Endothelial cell of umbilical vein (primary cell): ENCODE data around the gene WDR5. TPM values are rescaled to one million over a fixed set of nuclear protein-coding genes. Genes with fewer than 3 reads are reported as not detected.

Experiments used
- BruUV-seq: library from RNA; stranded (reverse); fragments of 400-500 nt; replicated peaks from 2 replicates; lab custom pipeline; 2021; lab: Mats Ljungman, UMichigan
- CTCF ChIA-PET: fragments of 300-600, 350-600 bp; sonication (Branson Sonifier 250); formaldehyde crosslinking; loops from one replicate; lab custom pipeline; 2021; ENCODE audit warnings: antibody characterized with exemption, inconsistent platforms; lab: Charles Lee
- POLR2A ChIA-PET: fragments of 300-600, 350-600 bp; sonication (Branson Sonifier 250); formaldehyde crosslinking; loops from one replicate; lab custom pipeline; 2021; ENCODE audit warnings: antibody characterized with exemption, inconsistent platforms; lab: Charles Lee
- DNase-seq: peaks from one replicate; pipeline ENCODE4 v3.0.0-alpha.2; 2011; ENCODE audit warnings: low read depth, low spot score
- FAIRE-seq: peaks from 2 replicates; lab custom pipeline; 2011; peaks lifted over from hg19 to GRCh38; lab: Jason Lieb, UNC
- H2AFZ ChIP-seq: 2 replicates; pipeline ENCODE4 v1.6.0; 2012; ENCODE audit warnings: low read depth, low read length, control low read depth, inconsistent platforms
- H3K27ac ChIP-seq: 2 replicates; pipeline ENCODE4 v1.5.1; 2011; ENCODE audit warnings: low read depth, mild to moderate bottlenecking, control low read depth, low read length, moderate library complexity; ENCODE audit not compliant: insufficient read depth
- H3K27me3 ChIP-seq, 2 experiments: 2 replicates each; pipeline versions ENCODE4 v1.6.0 to v1.6.1; 2011; ENCODE audit warnings: low read length in 2 of 2, mixed read lengths in 1 of 2; ENCODE audit not compliant: control insufficient read depth in 2 of 2, insufficient read depth in 2 of 2
- H3K36me3 ChIP-seq, 2 experiments: 2 replicates in 1 of 2; 3 replicates in 1 of 2; pipeline ENCODE4 v1.5.1; 2011; ENCODE audit warnings: low read length in 2 of 2, mild to moderate bottlenecking in 1 of 2, moderate library complexity in 1 of 2; ENCODE audit not compliant: control insufficient read depth in 2 of 2, insufficient read depth in 2 of 2; ENCODE audit errors: extremely low read depth in 1 of 2
- H3K4me1 ChIP-seq: 3 replicates; pipeline ENCODE4 v1.5.1; 2011; ENCODE audit warnings: mild to moderate bottlenecking, low read length; ENCODE audit not compliant: control insufficient read depth, insufficient read depth; ENCODE audit errors: extremely low read depth
- H3K4me2 ChIP-seq: 2 replicates; pipeline ENCODE4 v1.6.1; 2011; ENCODE audit warnings: low read length, control low read depth, mixed read lengths; ENCODE audit not compliant: insufficient read depth
- H3K4me3 ChIP-seq, 3 experiments: fragments of 200-600 bp in 1 of 3; sonication (generic), shearing (Covaris generic) in 1 of 3; replicated peaks in 1 of 3; 2 replicates each; pipeline ENCODE4 v1.5.1; 2011 to 2016; ENCODE audit warnings: control low read depth in 3 of 3, low read length in 3 of 3, mild to moderate bottlenecking in 2 of 3, inconsistent platforms in 1 of 3, low read depth in 1 of 3, moderate library complexity in 1 of 3; ENCODE audit not compliant: insufficient read depth in 1 of 3
- H3K79me2 ChIP-seq: 2 replicates; pipeline ENCODE4 v1.6.0; 2012; ENCODE audit warnings: low read length, inconsistent platforms; ENCODE audit not compliant: control insufficient read depth, insufficient read depth
- H3K9ac ChIP-seq: replicated peaks from 2 replicates; pipeline ENCODE3; 2011; ENCODE audit warnings: low read length, control low read depth; ENCODE audit not compliant: insufficient read depth; ENCODE audit errors: extremely low read depth
- H3K9me1 ChIP-seq: replicated peaks from 3 replicates; pipeline ENCODE4 v1.6.0; 2011; ENCODE audit warnings: mild to moderate bottlenecking, low read length; ENCODE audit not compliant: control insufficient read depth, insufficient read depth; ENCODE audit errors: extremely low read depth
- H3K9me3 ChIP-seq: replicated peaks from 2 replicates; pipeline ENCODE4 v1.5.1; 2012; ENCODE audit warnings: low read length, inconsistent platforms; ENCODE audit not compliant: control insufficient read depth, insufficient read depth
- H4K20me1 ChIP-seq: replicated peaks from 2 replicates; pipeline ENCODE3; 2011; ENCODE audit warnings: mild to moderate bottlenecking, low read length; ENCODE audit not compliant: control insufficient read depth, insufficient read depth; ENCODE audit errors: extremely low read depth
- EZH2 ChIP-seq: IDR thresholded peaks from 2 replicates; pipeline ENCODE4 v1.6.1; 2012; ENCODE audit warnings: borderline replicate concordance, low read depth, mild to moderate bottlenecking, moderate library complexity, low read length, inconsistent platforms; ENCODE audit not compliant: severe bottlenecking
- FOS ChIP-seq: IDR thresholded peaks from 2 replicates; pipeline ENCODE4 v1.6.1; 2011; ENCODE audit warnings: mild to moderate bottlenecking, low read length, moderate library complexity, borderline replicate concordance; ENCODE audit not compliant: insufficient read depth
- GATA2 ChIP-seq: IDR thresholded peaks from 2 replicates; pipeline ENCODE4 v1.7.0; 2011; ENCODE audit warnings: low read depth, mild to moderate bottlenecking, moderate library complexity, mixed read lengths, low read length; ENCODE audit not compliant: insufficient read length, insufficient read depth
- JUN ChIP-seq: IDR thresholded peaks from 2 replicates; pipeline ENCODE4 v1.6.1; 2011; ENCODE audit warnings: borderline replicate concordance, low read depth; ENCODE audit not compliant: insufficient read length, insufficient read depth
- MYC ChIP-seq: IDR thresholded peaks from one replicate; pipeline ENCODE4 v1.6.1; 2011; ENCODE audit warnings: mild to moderate bottlenecking, low read depth, low read length
- POLR2A ChIP-seq: IDR thresholded peaks from 2 replicates; pipeline ENCODE4 v1.6.1; 2012; ENCODE audit warnings: low read depth, mild to moderate bottlenecking, control low read depth, low read length
- POLR2AphosphoS5 ChIP-seq: IDR thresholded peaks from 2 replicates; pipeline ENCODE4 v1.6.1; 2012; ENCODE audit warnings: low read depth, mild to moderate bottlenecking, control low read depth, low read length, moderate library complexity; ENCODE audit not compliant: insufficient read depth
- dilution Hi-C: fragments of 300-500 bp; cut with MboI; formaldehyde crosslinking; loops from one replicate; pipeline ENCODE4 v1.15.0; 2019; ENCODE audit warnings: low sequenced_read_pairs; ENCODE audit not compliant: extremely low pct_ligation_motif_present
- intact Hi-C: fragments of 100-400 bp; cut with micrococcal nuclease; formaldehyde crosslinking; loops from one replicate; pipeline ENCODE4 v1.10.0; 2022
- polyA plus RNA-seq, 4 experiments: library from polyadenylated mRNA; depleted of rRNA in 3 of 4; stranded (reverse) in 3 of 4; unstranded in 1 of 4; fragments of >200 nt; gene quantifications; 2 replicates each; pipeline versions ENCODE4 v1.2.1 to v1.2.3, GENCODE V29; 2011 to 2012; ENCODE audit warnings: missing spikeins in 1 of 4
- total RNA-seq: library from RNA; stranded (reverse); gene quantifications from 2 replicates; pipeline ENCODE4 v1.2.3, GENCODE V29; 2021
- TF ChIP-seq, protein P1 (sequence below), 2 donors: IDR thresholded peaks; 1 replicate in 1 of 2; 2 replicates in 1 of 2; pipeline ENCODE4 v1.5.1; 2011; ENCODE audit warnings: low read length in 2 of 2, mild to moderate bottlenecking in 2 of 2, moderate library complexity in 2 of 2, control low read depth in 1 of 2, inconsistent platforms in 1 of 2, low read depth in 1 of 2; ENCODE audit not compliant: insufficient read depth in 1 of 2; ENCODE audit errors: extremely low read depth in 1 of 2
- TF ChIP-seq, protein P2 (sequence below): IDR thresholded peaks from 2 replicates; pipeline ENCODE4 v1.6.1; 2011; ENCODE audit not compliant: insufficient read depth, insufficient read length

WDR5 gene
- total and polyA plus RNA-seq, 2 donors (not counting 3 experiments of a cell fraction or from before 2014, with no cell fraction given): 32.1 to 42.5 TPM

DNA sequence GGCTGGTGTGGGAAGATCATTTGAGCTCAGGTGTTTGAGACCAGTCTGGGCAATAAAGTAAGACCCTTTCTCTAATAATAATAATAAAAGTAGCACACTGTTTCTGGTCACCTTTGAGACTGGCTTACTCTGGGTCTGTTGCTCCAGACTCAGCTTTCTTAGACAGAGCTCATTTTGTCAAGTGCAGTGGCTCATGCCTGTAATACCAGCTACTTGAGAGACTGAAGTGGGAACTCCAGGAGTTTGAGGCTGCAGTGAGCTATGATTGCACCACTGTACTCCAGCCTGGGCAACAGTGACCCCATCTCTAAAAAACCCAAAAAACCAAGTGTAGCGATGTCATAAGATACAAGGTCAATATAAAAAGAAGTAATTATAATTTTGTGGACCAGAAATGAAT lies 64.8 kb downstream of the WDR5 start:
- Histone ChIP-seq H3K9ac (no peak overlapping the region), H2AFZ (no peak overlapping the region), H3K27ac (no peak overlapping the region), H3K27me3 (peaks cover 2 to 18% of the 10 kb centered on the region in 2 experiments), H3K79me2 (no peaks in the 10 kb centered on the region), H4K20me1 (no peaks in the 10 kb centered on the region), H3K4me2 (no peak overlapping the region), H3K4me1 (peaks cover 8% of the 10 kb centered on the region), H3K9me3 (no peaks in the 10 kb centered on the region), H3K9me1 (no peaks in the 10 kb centered on the region), H3K36me3 (no peaks in the 10 kb centered on the region), H3K4me3 (no peak overlapping the region)
- intact Hi-C loops (no loop called here), dilution Hi-C loops (no loop called here)
- BruUV-seq: no TSS peak
- TF ChIP-seq FOS (no peak), JUN (no peak), POLR2A (no peak)
- TF ChIP-seq, protein P1, sequence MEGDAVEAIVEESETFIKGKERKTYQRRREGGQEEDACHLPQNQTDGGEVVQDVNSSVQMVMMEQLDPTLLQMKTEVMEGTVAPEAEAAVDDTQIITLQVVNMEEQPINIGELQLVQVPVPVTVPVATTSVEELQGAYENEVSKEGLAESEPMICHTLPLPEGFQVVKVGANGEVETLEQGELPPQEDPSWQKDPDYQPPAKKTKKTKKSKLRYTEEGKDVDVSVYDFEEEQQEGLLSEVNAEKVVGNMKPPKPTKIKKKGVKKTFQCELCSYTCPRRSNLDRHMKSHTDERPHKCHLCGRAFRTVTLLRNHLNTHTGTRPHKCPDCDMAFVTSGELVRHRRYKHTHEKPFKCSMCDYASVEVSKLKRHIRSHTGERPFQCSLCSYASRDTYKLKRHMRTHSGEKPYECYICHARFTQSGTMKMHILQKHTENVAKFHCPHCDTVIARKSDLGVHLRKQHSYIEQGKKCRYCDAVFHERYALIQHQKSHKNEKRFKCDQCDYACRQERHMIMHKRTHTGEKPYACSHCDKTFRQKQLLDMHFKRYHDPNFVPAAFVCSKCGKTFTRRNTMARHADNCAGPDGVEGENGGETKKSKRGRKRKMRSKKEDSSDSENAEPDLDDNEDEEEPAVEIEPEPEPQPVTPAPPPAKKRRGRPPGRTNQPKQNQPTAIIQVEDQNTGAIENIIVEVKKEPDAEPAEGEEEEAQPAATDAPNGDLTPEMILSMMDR (IDR thresholded peaks at IDR 0.05; ENCODE audit: extremely low read depth in 1 of 2, insufficient read depth in 1 of 2, low read depth in 1 of 2, low read length in 2 of 2): no peak
- no peak for FAIRE-seq
- DNase-seq: no peak
- ChIA-PET CTCF (interaction anchor here (1.3 kb wide), 1 partner anchor 242 kb away, joined by 4 read pairs; no protein-coding TSS in a partner anchor), POLR2A (no interaction called here)

DNA sequence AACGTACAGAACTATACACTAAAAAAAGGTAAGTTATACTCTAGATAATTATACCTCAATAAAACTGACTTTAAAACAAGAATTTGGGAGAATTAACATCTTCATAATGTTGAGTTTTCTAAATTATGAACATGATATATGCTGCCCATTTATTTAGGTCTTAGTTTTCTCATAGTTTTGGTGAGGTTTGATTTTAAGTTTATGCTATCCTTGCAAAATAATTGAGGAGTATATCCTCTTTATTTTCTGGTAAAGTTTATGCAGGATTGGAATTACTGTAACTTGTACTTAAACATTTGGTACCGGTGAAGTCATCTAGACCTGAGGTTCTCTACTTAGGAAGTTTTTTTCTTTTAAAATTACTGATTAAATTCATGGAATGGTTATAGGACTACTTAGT lies 67.3 kb downstream of the WDR5 start:
- no peaks in the 10 kb centered on the region for H3K9me3 ChIP-seq
- no peak for DNase-seq
- H4K20me1 ChIP-seq: no peaks in the 10 kb centered on the region
- intact Hi-C loops: no loop called here
- TF ChIP-seq FOS (no peak), POLR2AphosphoS5 (no peak), MYC (no peak), GATA2 (no peak), POLR2A (no peak), JUN (no peak), EZH2 (no peak)
- TF ChIP-seq, protein P1 (IDR thresholded peaks at IDR 0.05; ENCODE audit: extremely low read depth in 1 of 2, insufficient read depth in 1 of 2, low read depth in 1 of 2, low read length in 2 of 2): no peak
- TF ChIP-seq, protein P2, sequence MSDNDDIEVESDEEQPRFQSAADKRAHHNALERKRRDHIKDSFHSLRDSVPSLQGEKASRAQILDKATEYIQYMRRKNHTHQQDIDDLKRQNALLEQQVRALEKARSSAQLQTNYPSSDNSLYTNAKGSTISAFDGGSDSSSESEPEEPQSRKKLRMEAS: no peak
- no peak overlapping the region for H3K4me2 ChIP-seq
- H3K79me2 ChIP-seq: no peaks in the 10 kb centered on the region
- no peak overlapping the region for H3K27ac ChIP-seq
- no peaks in the 10 kb centered on the region for H3K9me1 ChIP-seq
- H3K4me1 ChIP-seq: peaks cover 8% of the 10 kb centered on the region
- no TSS peak for BruUV-seq
- no peak overlapping the region for H2AFZ ChIP-seq
- dilution Hi-C loops: no loop called here
- H3K27me3 ChIP-seq: peaks cover 2 to 18% of the 10 kb centered on the region in 2 experiments
- H3K36me3 ChIP-seq: no peaks in the 10 kb centered on the region
- H3K9ac ChIP-seq: no peak overlapping the region
- no peak overlapping the region for H3K4me3 ChIP-seq
- ChIA-PET CTCF (no interaction called here), POLR2A (no interaction called here)
- no peak for FAIRE-seq
